H9 (cell line): Measurements from ENCODE around the gene DLGAP4. TPM values are rescaled to one million over a fixed set of nuclear protein-coding genes. Genes with fewer than 3 reads are reported as not detected.

Experiments used
- DNase-seq: peaks from one replicate; pipeline ENCODE4 v3.0.0-alpha.2; 2017
- H2AFZ ChIP-seq: one replicate; pipeline ENCODE4 v1.6.1; 2013; ENCODE audit warnings: mild to moderate bottlenecking, low read length, control low read depth, moderate library complexity
- H2AK5ac ChIP-seq: 2 replicates; pipeline ENCODE4 v1.6.1; 2013; ENCODE audit warnings: low read length, control low read depth, mixed read lengths; ENCODE audit not compliant: insufficient read length
- H2BK120ac ChIP-seq: one replicate; pipeline ENCODE4 v1.6.1; 2013; ENCODE audit warnings: low read depth, mild to moderate bottlenecking, low read length, control low read depth, inconsistent platforms; ENCODE audit not compliant: poor library complexity, severe bottlenecking
- H2BK12ac ChIP-seq: 2 replicates; pipeline ENCODE4 v1.6.1; 2013; ENCODE audit warnings: low read length, control low read depth, mixed read lengths, low read depth; ENCODE audit not compliant: insufficient read length
- H2BK15ac ChIP-seq: 2 replicates; pipeline ENCODE4 v1.6.1; 2013; ENCODE audit warnings: low read depth, low read length, control low read depth
- H2BK20ac ChIP-seq: one replicate; pipeline ENCODE4 v1.6.1; 2013; ENCODE audit warnings: low read depth, mild to moderate bottlenecking, low read length, control low read depth, inconsistent platforms; ENCODE audit not compliant: poor library complexity, severe bottlenecking
- H2BK5ac ChIP-seq: 2 replicates; pipeline ENCODE4 v1.6.1; 2013; ENCODE audit warnings: low read length, control low read depth, mixed read lengths; ENCODE audit not compliant: insufficient read length
- H3K14ac ChIP-seq: 2 replicates; pipeline ENCODE4 v1.6.1; 2013; ENCODE audit warnings: low read length, control low read depth; ENCODE audit not compliant: insufficient read depth
- H3K18ac ChIP-seq: 2 replicates; pipeline ENCODE4 v1.6.1; 2013; ENCODE audit warnings: low read depth, mild to moderate bottlenecking, mixed read lengths, low read length, control low read depth; ENCODE audit not compliant: insufficient read length
- H3K23ac ChIP-seq: 2 replicates; pipeline ENCODE4 v1.6.1; 2013; ENCODE audit warnings: low read length, control low read depth, mixed read lengths, low read depth; ENCODE audit not compliant: insufficient read length
- H3K23me2 ChIP-seq: 2 replicates; pipeline ENCODE4 v1.6.1; 2013; ENCODE audit warnings: low read depth, mild to moderate bottlenecking, mixed read lengths, low read length, control low read depth; ENCODE audit not compliant: insufficient read length, poor library complexity, severe bottlenecking
- H3K27ac ChIP-seq: 2 replicates; pipeline ENCODE4 v1.5.1; 2013; ENCODE audit warnings: low read length, control low read depth, mixed read lengths, low read depth; ENCODE audit not compliant: insufficient read length
- H3K27me3 ChIP-seq: 2 replicates; pipeline ENCODE4 v1.6.1; 2013; ENCODE audit warnings: low read length, control low read depth, inconsistent platforms; ENCODE audit not compliant: insufficient read depth
- H3K4ac ChIP-seq: 2 replicates; pipeline ENCODE4 v1.6.1; 2013; ENCODE audit warnings: low read depth, mild to moderate bottlenecking, control low read depth, inconsistent platforms, low read length, moderate library complexity
- H3K4me1 ChIP-seq: 2 replicates; pipeline ENCODE4 v1.6.1; 2013; ENCODE audit warnings: low read length, control low read depth, inconsistent platforms; ENCODE audit not compliant: insufficient read depth
- H3K4me2 ChIP-seq: 2 replicates; pipeline ENCODE4 v1.6.1; 2013; ENCODE audit warnings: low read length, control low read depth, mixed read lengths; ENCODE audit not compliant: insufficient read length, insufficient read depth
- H3K56ac ChIP-seq: 2 replicates; pipeline ENCODE4 v1.6.1; 2013; ENCODE audit warnings: low read depth, mild to moderate bottlenecking, mixed read lengths, low read length, control low read depth; ENCODE audit not compliant: insufficient read length
- H3K79me1 ChIP-seq: 2 replicates; pipeline ENCODE4 v1.6.1; 2013; ENCODE audit warnings: low read depth, mild to moderate bottlenecking, moderate library complexity, low read length, control low read depth, inconsistent platforms; ENCODE audit not compliant: insufficient read depth, poor library complexity, severe bottlenecking
- H3K79me2 ChIP-seq: 2 replicates; pipeline ENCODE4 v1.6.1; 2013; ENCODE audit warnings: low read length, control low read depth, inconsistent platforms; ENCODE audit not compliant: insufficient read depth
- H3K9ac ChIP-seq: 2 replicates; pipeline ENCODE4 v1.6.1; 2013; ENCODE audit warnings: low read length, control low read depth, mixed read lengths; ENCODE audit not compliant: insufficient read length; ENCODE audit errors: extremely low read depth
- H3K9me3 ChIP-seq: one replicate; pipeline ENCODE4 v1.6.1; 2013; ENCODE audit warnings: low read depth, low read length, inconsistent platforms; ENCODE audit not compliant: control insufficient read depth
- H3T11ph ChIP-seq: one replicate; pipeline ENCODE4 v1.6.1; 2013; ENCODE audit warnings: mild to moderate bottlenecking, low read length, control low read depth, inconsistent platforms
- H4K20me1 ChIP-seq: one replicate; pipeline ENCODE4 v1.6.1; 2013; ENCODE audit not compliant: control insufficient read depth, insufficient read length, insufficient read depth
- H4K5ac ChIP-seq: 2 replicates; pipeline ENCODE4 v1.6.1; 2013; ENCODE audit warnings: low read depth, mild to moderate bottlenecking, mixed read lengths, low read length, control low read depth; ENCODE audit not compliant: insufficient read length
- H4K8ac ChIP-seq: replicated peaks from 2 replicates; pipeline ENCODE4 v1.6.1; 2013; ENCODE audit warnings: low read length, control low read depth, mixed read lengths, low read depth; ENCODE audit not compliant: insufficient read length
- H4K91ac ChIP-seq: 2 replicates; pipeline ENCODE4 v1.6.1; 2013; ENCODE audit warnings: low read depth, mild to moderate bottlenecking, moderate library complexity, mixed read lengths, low read length, control low read depth; ENCODE audit not compliant: insufficient read length
- H3K27ac Mint-ChIP-seq, 3 experiments: 2 replicates in 2 of 3; 3 replicates in 1 of 3; pipeline ENCODE4 v1.8.0; 2020 to 2021; ENCODE audit warnings: mixed read lengths in 3 of 3, mild to moderate bottlenecking in 1 of 3, moderate library complexity in 1 of 3
- H3K27me3 Mint-ChIP-seq: 2 replicates; pipeline ENCODE4 v1.8.0; 2021; ENCODE audit warnings: low read depth, mild to moderate bottlenecking, moderate library complexity, mixed read lengths
- H3K36me3 Mint-ChIP-seq, 3 experiments: 2 replicates in 2 of 3; 3 replicates in 1 of 3; pipeline ENCODE4 v1.8.0; 2020 to 2021; ENCODE audit warnings: low read depth in 3 of 3, mixed read lengths in 3 of 3; ENCODE audit not compliant: insufficient read depth in 1 of 3
- H3K4me1 Mint-ChIP-seq, 2 experiments: 2 replicates each; pipeline ENCODE4 v1.8.0; 2020; ENCODE audit warnings: mixed read lengths in 2 of 2
- H3K4me3 Mint-ChIP-seq, 2 experiments: 2 replicates in 1 of 2; 3 replicates in 1 of 2; pipeline ENCODE4 v1.8.0; 2020 to 2021; ENCODE audit warnings: mild to moderate bottlenecking in 2 of 2, mixed read lengths in 2 of 2, moderate library complexity in 1 of 2
- H3K9me3 Mint-ChIP-seq, 2 experiments: 2 replicates in 1 of 2; 3 replicates in 1 of 2; pipeline ENCODE4 v1.8.0; 2020; ENCODE audit warnings: mild to moderate bottlenecking in 2 of 2, mixed read lengths in 2 of 2, moderate library complexity in 1 of 2
- CTCF ChIP-seq: fragments of 200-600 bp; sonication (generic); conservative IDR thresholded peaks from 3 replicates; pipeline ENCODE4 v1.8.0; 2021; ENCODE audit warnings: antibody characterized with exemption, mild to moderate bottlenecking
- WGBS: extraction: QIAGEN DNeasy Blood & Tissue Kit; methylation state at CpG from one replicate; pipeline ENCODE4 v1.1.7; 2013; ENCODE audit warnings: missing lambda C conversion rate, low lambda C conversion rate, mixed read lengths; ENCODE audit not compliant: insufficient read length; ENCODE audit errors: extremely low coverage; 5-methylcytosine and 5-hydroxymethylcytosine counted together
- total RNA-seq: library from RNA; stranded (reverse); gene quantifications from 2 replicates; pipeline ENCODE4 v1.2.1, GENCODE V29; 2021

The DLGAP4 gene
- total RNA-seq, 1 experiment from 2014 or later = 48.0 TPM

- no peaks in the 10 kb centered on the region for H4K20me1 ChIP-seq
- H3K27me3 ChIP-seq = no peaks in the 10 kb centered on the region
- no peaks in the 10 kb centered on the region for H3K23me2 ChIP-seq
- H3K79me1 ChIP-seq = no peaks in the 10 kb centered on the region
- WGBS = no CpG with 5 or more reads among the region's 16 CpGs
- no peak overlapping the region for H3K56ac ChIP-seq
- H3K27me3 Mint-ChIP-seq = no peaks in the 10 kb centered on the region; the same call in 1 of the 2 replicates
- no peak overlapping the region for H2BK12ac ChIP-seq
- peak overlapping the region; percentile 4 to 16; a peak in 2 of 5 replicates for H3K4me3 Mint-ChIP-seq
- no peak overlapping the region for H4K5ac ChIP-seq
- H3K23ac ChIP-seq = no peak overlapping the region
- no peaks in the 10 kb centered on the region for H3K9me3 ChIP-seq
- H3K4me1 Mint-ChIP-seq = peaks cover 16 to 22% of the 10 kb centered on the region in 2 experiments
- peaks cover 5% of the 10 kb centered on the region; the same call in 1 of the 2 replicates for H3K4me1 ChIP-seq
- H2BK5ac ChIP-seq = no peak overlapping the region
- no peak for TF ChIP-seq CTCF
- H3K9ac ChIP-seq = no peak overlapping the region
- no peak overlapping the region for H2BK15ac ChIP-seq
- H3K27ac ChIP-seq = no peak overlapping the region
- peak overlapping the region in 2 of 3 experiments; percentile 74 to 85; a peak in 4 of 7 replicates for H3K27ac Mint-ChIP-seq
- H4K91ac ChIP-seq = no peak overlapping the region
- no peak overlapping the region for H2BK20ac ChIP-seq
- no peak overlapping the region for H3T11ph ChIP-seq
- H2AFZ ChIP-seq = no peak overlapping the region
- H3K79me2 ChIP-seq = no peaks in the 10 kb centered on the region; the same call in 1 of the 2 replicates
- no peak overlapping the region for H2AK5ac ChIP-seq
- H3K9me3 Mint-ChIP-seq = no peaks in the 10 kb centered on the region
- H3K18ac ChIP-seq = no peak overlapping the region
- H4K8ac ChIP-seq = no peak overlapping the region
- H3K14ac ChIP-seq = no peak overlapping the region
- H3K4ac ChIP-seq = no peak overlapping the region
- H3K4me2 ChIP-seq = peak overlapping the region; percentile 11
- DNase-seq = peak; percentile 49
- H3K36me3 Mint-ChIP-seq = peaks cover 4 to 18% (median 14%) of the 10 kb centered on the region in 3 experiments; a peak in 5 of 7 replicates
- no peak overlapping the region for H2BK120ac ChIP-seq
Observed at GRCh38 chr20:36259177-36260061, 46.7 kb upstream of the DLGAP4 start.
